GM23338 (cell line): ENCODE measurements around the gene ADAMTS17. TPM values are rescaled to one million over a fixed set of nuclear protein-coding genes. Genes with fewer than 3 reads are reported as not detected.

ENCODE experiments used
- ATAC-seq: fragments of 200-7000 bp; cut with Tn5 transposase; 3 replicates; pipeline ENCODE4 v1.9.1; 2020
- DNase-seq: peaks from one replicate; pipeline ENCODE4 v3.0.0-alpha.2; 2015; ENCODE audit warnings: low spot score
- H2AFZ ChIP-seq: fragments of 200-600 bp; sonication (generic); 2 replicates; pipeline ENCODE4 v1.8.0; 2016; ENCODE audit warnings: antibody characterized with exemption, mild to moderate bottlenecking, moderate library complexity
- H3F3A ChIP-seq: fragments of 200-600 bp; sonication (generic); replicated peaks from 2 replicates; pipeline ENCODE4 v1.8.0; 2017; ENCODE audit warnings: antibody characterized with exemption, mixed run types, low read depth
- H3K27ac ChIP-seq: fragments of 200-600 bp; sonication (generic); 2 replicates; pipeline ENCODE4 v1.6.1; 2016; ENCODE audit warnings: low read depth
- H3K27me3 ChIP-seq: fragments of 200-600 bp; sonication (generic); 2 replicates; pipeline ENCODE4 v1.8.0; 2016; ENCODE audit warnings: mild to moderate bottlenecking, mixed run types, moderate library complexity; ENCODE audit not compliant: insufficient read depth
- H3K36me3 ChIP-seq: fragments of 200-600 bp; sonication (generic); 2 replicates; pipeline ENCODE4 v1.8.0; 2016; ENCODE audit warnings: mild to moderate bottlenecking; ENCODE audit not compliant: insufficient read depth
- H3K4me1 ChIP-seq: fragments of 200-600 bp; sonication (generic); 2 replicates; pipeline ENCODE4 v1.8.0; 2016; ENCODE audit warnings: mild to moderate bottlenecking, moderate library complexity; ENCODE audit not compliant: insufficient read depth
- H3K4me2 ChIP-seq: fragments of 200-600 bp; sonication (generic); 2 replicates; pipeline ENCODE4 v1.7.1; 2017; ENCODE audit warnings: mixed run types
- H3K4me3 ChIP-seq: fragments of 200-600 bp; sonication (generic); 2 replicates; pipeline ENCODE4 v1.6.1; 2016; ENCODE audit warnings: mixed run types
- H3K79me2 ChIP-seq: fragments of 200-600 bp; sonication (generic); replicated peaks from 2 replicates; pipeline ENCODE4 v1.8.0; 2017; ENCODE audit warnings: mild to moderate bottlenecking; ENCODE audit not compliant: insufficient read depth
- H3K9me2 ChIP-seq: fragments of 200-600 bp; sonication (generic); 2 replicates; pipeline ENCODE4 v1.8.0; 2017; ENCODE audit not compliant: insufficient read depth
- H4K20me1 ChIP-seq: fragments of 200-600 bp; sonication (generic); replicated peaks from 2 replicates; pipeline ENCODE4 v1.8.0; 2017; ENCODE audit warnings: mild to moderate bottlenecking; ENCODE audit not compliant: insufficient read depth
- H3K27ac Mint-ChIP-seq: 2 replicates; pipeline ENCODE4 v1.8.0; 2020; ENCODE audit warnings: inconsistent platforms, mild to moderate bottlenecking, moderate library complexity, mixed read lengths
- H3K27me3 Mint-ChIP-seq: 3 replicates; pipeline ENCODE4 v1.8.0; 2022; ENCODE audit warnings: low read depth, mild to moderate bottlenecking, moderate library complexity, mixed read lengths, inconsistent platforms; ENCODE audit not compliant: insufficient read depth, poor library complexity
- H3K36me3 Mint-ChIP-seq: 3 replicates; pipeline ENCODE4 v1.8.0; 2021; ENCODE audit warnings: low read depth, mild to moderate bottlenecking, inconsistent platforms, moderate library complexity, mixed read lengths
- H3K4me1 Mint-ChIP-seq: 3 replicates; pipeline ENCODE4 v1.8.0; 2020; ENCODE audit warnings: mild to moderate bottlenecking, inconsistent platforms, mixed read lengths
- H3K4me3 Mint-ChIP-seq: 3 replicates; pipeline ENCODE4 v1.8.0; 2021; ENCODE audit warnings: moderate library complexity, mild to moderate bottlenecking, inconsistent platforms, mixed read lengths
- H3K9me3 Mint-ChIP-seq: 3 replicates; pipeline ENCODE4 v1.8.0; 2020; ENCODE audit warnings: moderate library complexity, mild to moderate bottlenecking, inconsistent platforms, mixed read lengths
- CREB1 ChIP-seq: fragments of 250-450 bp; sonication (Bioruptor Pico); IDR thresholded peaks from 2 replicates; pipeline ENCODE4 v1.5.0; 2020; ENCODE audit warnings: low read depth, mild to moderate bottlenecking, moderate library complexity
- CTCF ChIP-seq, 2 experiments: fragments of 200-600 bp in 1 of 2; sonication (generic) in 1 of 2; conservative IDR thresholded peaks; 2 replicates each; pipeline versions ENCODE4 v1.5.1 to v1.6.1; 2016 to 2017; ENCODE audit warnings: antibody characterized with exemption in 2 of 2, low read depth in 2 of 2, mild to moderate bottlenecking in 2 of 2, moderate library complexity in 1 of 2
- ETS1 ChIP-seq: IDR thresholded peaks from 2 replicates; pipeline ENCODE4 v1.6.1; 2016; ENCODE audit warnings: antibody characterized with exemption
- EZH2 ChIP-seq: fragments of 200-600 bp; sonication (generic); IDR thresholded peaks from one replicate; pipeline ENCODE4 v1.8.0; 2017; ENCODE audit warnings: antibody characterized with exemption, mild to moderate bottlenecking, low read depth; ENCODE audit not compliant: unreplicated experiment
- EZH2phosphoT487 ChIP-seq: fragments of 200-600 bp; sonication (generic); IDR thresholded peaks from one replicate; pipeline ENCODE4 v1.8.1; 2018; ENCODE audit warnings: antibody characterized with exemption; ENCODE audit not compliant: unreplicated experiment
- JUNB ChIP-seq: IDR thresholded peaks from one replicate; pipeline ENCODE4 v1.6.1; 2016; ENCODE audit warnings: antibody characterized with exemption; ENCODE audit not compliant: unreplicated experiment
- NANOG ChIP-seq: IDR thresholded peaks from 2 replicates; pipeline ENCODE4 v1.6.1; 2016; ENCODE audit warnings: antibody characterized with exemption, borderline replicate concordance
- POLR2AphosphoS5 ChIP-seq: IDR thresholded peaks from 2 replicates; pipeline ENCODE4 v1.6.1; 2016; ENCODE audit warnings: antibody characterized with exemption, low read depth
- REST ChIP-seq: IDR thresholded peaks from one replicate; pipeline ENCODE4 v1.6.1; 2018; ENCODE audit warnings: antibody characterized with exemption; ENCODE audit not compliant: unreplicated experiment
- STAT1 ChIP-seq: IDR thresholded peaks from one replicate; pipeline ENCODE4 v1.6.1; 2016; ENCODE audit warnings: antibody characterized with exemption; ENCODE audit not compliant: unreplicated experiment
- ZNF114 ChIP-seq: fragments of 250-450 bp; sonication (Bioruptor Pico); IDR thresholded peaks from 2 replicates; pipeline ENCODE4 v1.5.0; 2020; ENCODE audit warnings: mild to moderate bottlenecking, moderate library complexity
- ZNF331 ChIP-seq: fragments of 250-450 bp; sonication (Bioruptor Pico); IDR thresholded peaks from 2 replicates; pipeline ENCODE4 v1.5.0; 2020; ENCODE audit warnings: low read depth, mild to moderate bottlenecking, moderate library complexity
- ZNF462 ChIP-seq: fragments of 250-450 bp; sonication (Bioruptor Pico); IDR thresholded peaks from 2 replicates; pipeline ENCODE4 v1.5.0; 2020; ENCODE audit warnings: mild to moderate bottlenecking, moderate library complexity
- polyA plus RNA-seq: library from polyadenylated mRNA; unstranded; fragments of >200 nt; fragmentation: Nextera tagmentation; extraction: Ambion mirVana; gene quantifications from 2 replicates; pipeline ENCODE4 v1.2.1, GENCODE V29; 2016
- total RNA-seq: library from RNA; depleted of rRNA; stranded (reverse); fragments of >200 nt; shearing (Covaris generic); gene quantifications from 2 replicates; pipeline ENCODE4 v1.2.3, GENCODE V29; 2014

Gene ADAMTS17
- total and polyA plus RNA-seq, 2 experiments from 2014 or later, result 0.60 to 3.8 TPM

- DNase-seq, result no peak
Measured at GRCh38 chr15:100018191-100018590, 323.6 kb downstream of the ADAMTS17 start.

More at GRCh38 chr15:100018191-100018590, 323.6 kb downstream of the ADAMTS17 start:
- no peaks in the 10 kb centered on the region for H3F3A ChIP-seq
- Mint-ChIP-seq H3K36me3 (peaks cover 10% of the 10 kb centered on the region), H3K4me3 (no peak overlapping the region), H3K4me1 (peaks cover 17% of the 10 kb centered on the region), H3K27me3 (peaks cover 2% of the 10 kb centered on the region), H3K27ac (no peak overlapping the region), H3K9me3 (peaks cover 8% of the 10 kb centered on the region)
- H3K36me3 ChIP-seq, result no peaks in the 10 kb centered on the region
- H3K4me2 ChIP-seq, result no peak overlapping the region
- H3K4me3 ChIP-seq, result no peak overlapping the region
- H3K9me2 ChIP-seq, result no peaks in the 10 kb centered on the region
- H4K20me1 ChIP-seq, result no peaks in the 10 kb centered on the region
- no peak overlapping the region for H2AFZ ChIP-seq
- TF ChIP-seq ZNF462 (no peak), CREB1 (CRISPR knock-in tag) (no peak), EZH2 (no peak), ZNF114 (CRISPR knock-in tag) (no peak), REST (no peak), STAT1 (no peak), JUNB (no peak), ETS1 (no peak), POLR2AphosphoS5 (no peak), NANOG (no peak), ZNF331 (CRISPR knock-in tag) (no peak), CTCF (conservative IDR thresholded peaks at IDR 0.05; ENCODE audit: low read depth in 2 of 2) (no peak), EZH2phosphoT487 (no peak)
- no peak for ATAC-seq
- H3K27ac ChIP-seq, result no peak overlapping the region
- H3K4me1 ChIP-seq, result no peaks in the 10 kb centered on the region
- H3K79me2 ChIP-seq, result no peaks in the 10 kb centered on the region
- no peaks in the 10 kb centered on the region for H3K27me3 ChIP-seq
